PFSK-1 (cell line): Measurements from ENCODE around the gene BIVM.

Experiments
- FOXP2 ChIP-seq: optimal IDR thresholded peaks from 2 replicates; pipeline ENCODE3; 2011; ENCODE audit warnings: borderline replicate concordance, control low read depth, inconsistent platforms; ENCODE audit not compliant: insufficient read depth; ENCODE audit errors: extremely low read length, extremely low read depth
- POLR2AphosphoS5 ChIP-seq: IDR thresholded peaks from 2 replicates; pipeline ENCODE4 v1.6.1; 2012; ENCODE audit warnings: low read depth, mild to moderate bottlenecking, control low read depth, low read length, moderate library complexity
- REST ChIP-seq, 2 experiments: IDR thresholded peaks; 2 replicates each; pipeline versions ENCODE4 v1.6.1 to v1.8.0; 2011 to 2012; ENCODE audit warnings: low read depth in 2 of 2, low read length in 2 of 2, control low read depth in 1 of 2, inconsistent platforms in 1 of 2, mild to moderate bottlenecking in 1 of 2, moderate library complexity in 1 of 2; ENCODE audit not compliant: insufficient read depth in 1 of 2
- SIN3A ChIP-seq: IDR thresholded peaks from 2 replicates; pipeline ENCODE4 v1.6.1; 2012; ENCODE audit warnings: mild to moderate bottlenecking, low read length, moderate library complexity, borderline replicate concordance; ENCODE audit not compliant: insufficient read depth
- TAF1 ChIP-seq: IDR thresholded peaks from 2 replicates; pipeline ENCODE4 v1.6.1; 2012; ENCODE audit warnings: low read length, control low read depth, borderline replicate concordance; ENCODE audit not compliant: insufficient read depth

GRCh38 chr13:102863590-102863989, 64.7 kb downstream of the BIVM start:
- no peak for TF ChIP-seq POLR2AphosphoS5
- TF ChIP-seq REST (IDR thresholded peaks at IDR 0.05; ENCODE audit: insufficient read depth in 1 of 2, low read depth in 2 of 2, low read length in 2 of 2) = no peak
- no peak for TF ChIP-seq SIN3A
- TF ChIP-seq FOXP2 = no peak
- TF ChIP-seq TAF1 = no peak
